AG10803 (cell line): ENCODE data around the gene RASA2.

ENCODE experiments used
- DNase-seq: peaks from one replicate; pipeline ENCODE4 v3.0.0; 2010; ENCODE audit warnings: low read depth
- H3K4me3 ChIP-seq: 2 replicates; pipeline ENCODE4 v1.5.1; 2011; ENCODE audit warnings: mild to moderate bottlenecking, low read length, control low read depth
- TF ChIP-seq, protein P1 (sequence below): conservative IDR thresholded peaks from 2 replicates; pipeline ENCODE4 v1.5.1; 2011; ENCODE audit warnings: mild to moderate bottlenecking, low read length, control low read depth, inconsistent platforms

The RASA2 gene

GRCh38 chr3:141498598-141499223 lies 11.9 kb downstream of the RASA2 start:
- H3K4me3 ChIP-seq = no peak overlapping the region
- TF ChIP-seq, protein P1, sequence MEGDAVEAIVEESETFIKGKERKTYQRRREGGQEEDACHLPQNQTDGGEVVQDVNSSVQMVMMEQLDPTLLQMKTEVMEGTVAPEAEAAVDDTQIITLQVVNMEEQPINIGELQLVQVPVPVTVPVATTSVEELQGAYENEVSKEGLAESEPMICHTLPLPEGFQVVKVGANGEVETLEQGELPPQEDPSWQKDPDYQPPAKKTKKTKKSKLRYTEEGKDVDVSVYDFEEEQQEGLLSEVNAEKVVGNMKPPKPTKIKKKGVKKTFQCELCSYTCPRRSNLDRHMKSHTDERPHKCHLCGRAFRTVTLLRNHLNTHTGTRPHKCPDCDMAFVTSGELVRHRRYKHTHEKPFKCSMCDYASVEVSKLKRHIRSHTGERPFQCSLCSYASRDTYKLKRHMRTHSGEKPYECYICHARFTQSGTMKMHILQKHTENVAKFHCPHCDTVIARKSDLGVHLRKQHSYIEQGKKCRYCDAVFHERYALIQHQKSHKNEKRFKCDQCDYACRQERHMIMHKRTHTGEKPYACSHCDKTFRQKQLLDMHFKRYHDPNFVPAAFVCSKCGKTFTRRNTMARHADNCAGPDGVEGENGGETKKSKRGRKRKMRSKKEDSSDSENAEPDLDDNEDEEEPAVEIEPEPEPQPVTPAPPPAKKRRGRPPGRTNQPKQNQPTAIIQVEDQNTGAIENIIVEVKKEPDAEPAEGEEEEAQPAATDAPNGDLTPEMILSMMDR = no peak
- no peak for DNase-seq

DNA sequence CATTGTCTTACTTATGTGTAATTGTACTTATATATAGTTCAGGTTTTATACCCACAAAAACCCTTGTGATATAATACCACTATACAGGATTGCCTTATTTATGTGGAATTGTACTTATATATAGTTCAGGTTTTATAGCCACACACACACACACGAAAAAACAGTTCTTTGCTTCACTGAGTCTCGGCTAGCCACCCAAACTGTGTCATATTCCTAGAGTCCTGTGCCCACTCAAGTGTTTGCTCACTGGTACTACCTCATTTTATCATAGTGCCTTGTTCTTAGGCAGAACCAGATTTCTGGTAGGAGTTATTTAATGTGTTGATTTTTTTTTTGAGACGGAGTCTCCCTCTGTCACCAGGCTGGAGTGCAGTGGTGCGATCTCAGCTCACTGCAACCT lies 12.5 kb downstream of the RASA2 start:
- DNase-seq = no peak
- H3K4me3 ChIP-seq = no peak overlapping the region
- TF ChIP-seq, protein P1 = no peak

- no peak for DNase-seq
- no peak overlapping the region for H3K4me3 ChIP-seq
- TF ChIP-seq, protein P1 = no peak
Measured at GRCh38 chr3:141499965-141500364, 13.1 kb downstream of the RASA2 start.

DNA sequence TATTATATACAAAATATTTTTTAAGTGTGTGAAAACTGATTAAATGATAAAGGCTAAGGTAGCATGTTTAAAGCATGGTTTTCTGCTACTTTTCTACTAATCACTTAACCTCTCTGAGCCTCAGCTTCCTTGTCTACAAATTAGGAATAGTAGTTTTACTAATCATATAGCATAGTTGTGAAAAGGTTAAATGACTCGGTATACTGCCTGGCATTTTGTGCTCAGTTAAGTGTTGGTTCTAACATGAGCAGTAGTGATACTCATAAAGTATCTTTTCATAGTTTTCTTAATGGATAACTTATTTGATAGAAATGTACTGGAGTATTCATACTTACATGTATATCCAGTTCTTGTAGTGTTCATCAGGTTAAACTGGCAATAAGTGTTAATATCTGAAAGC lies 13.6 kb downstream of the RASA2 start:
- no peak for DNase-seq
- TF ChIP-seq, protein P1 = no peak
- no peak overlapping the region for H3K4me3 ChIP-seq

DNA sequence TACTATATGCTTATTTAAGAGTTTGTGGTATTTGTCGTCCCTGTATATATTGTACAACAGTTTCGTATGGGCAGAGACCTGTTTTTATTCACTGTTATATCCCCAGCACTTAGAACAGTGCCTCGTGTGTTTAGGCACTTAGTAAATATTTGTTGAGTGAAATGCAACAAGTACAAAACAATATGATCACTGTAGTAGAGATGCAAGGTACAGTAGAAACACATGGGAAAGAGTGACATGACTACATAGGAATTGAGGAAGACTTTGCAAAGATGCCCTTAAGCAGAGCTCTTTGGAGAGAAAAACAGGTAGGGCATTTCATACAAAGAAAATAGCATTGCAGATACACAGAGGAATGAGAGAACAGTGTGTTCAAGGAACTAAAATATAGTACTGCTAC lies 18.3 kb downstream of the RASA2 start:
- no peak for DNase-seq
- no peak overlapping the region for H3K4me3 ChIP-seq
- TF ChIP-seq, protein P1 = no peak

GRCh38 chr3:141506071-141506470 lies 19.2 kb downstream of the RASA2 start:
- no peak for DNase-seq
- TF ChIP-seq, protein P1 = no peak
- H3K4me3 ChIP-seq = no peak overlapping the region

- H3K4me3 ChIP-seq = no peak overlapping the region
- DNase-seq = no peak
- TF ChIP-seq, protein P1 = no peak
Measured at GRCh38 chr3:141507392-141508066, 20.7 kb downstream of the RASA2 start.
